ENCODE measurements around the gene GJB4.

GRCh38 chr1:34780528-34780927, 21.0 kb downstream of the GJB4 start:
- TF ChIP-seq CTCF (IDR thresholded peaks at IDR 0.05): no peak
- TF ChIP-seq EP300 (IDR thresholded peaks at IDR 0.05): no peak
- TF ChIP-seq RCOR1 (IDR thresholded peaks at IDR 0.05; ENCODE audit: low read depth, low read length): no peak
- no peak for TF ChIP-seq MAFK (IDR thresholded peaks at IDR 0.05; ENCODE audit: partially characterized antibody)
- no peak for TF ChIP-seq CBX2 (IDR thresholded peaks at IDR 0.05; ENCODE audit: borderline replicate concordance, low read depth)
- no peak for TF ChIP-seq MAX (IDR thresholded peaks at IDR 0.05)
- TF ChIP-seq PBX3 (IDR thresholded peaks at IDR 0.05): no peak

All from A549 (cell line).